CD4-positive, alpha-beta T cell (primary cell): Measurements from ENCODE around the gene PRKAR2B. TPM values are rescaled to one million over a fixed set of nuclear protein-coding genes. Genes with fewer than 3 reads are reported as not detected.

Source experiments
- ATAC-seq: fragments of 200-7000 bp; cut with Tn5 transposase; one replicate; pipeline ENCODE4 v1.10.0; 2022; ENCODE audit warnings: mild to moderate bottlenecking; ENCODE audit not compliant: poor library complexity
- CTCF ChIA-PET: fragments of 350-600 bp; sonication (Branson Sonifier 250); formaldehyde crosslinking; loops from one replicate; lab custom pipeline; 2021; ENCODE audit warnings: antibody characterized with exemption, inconsistent platforms; lab: Charles Lee
- POLR2A ChIA-PET: fragments of 350-600 bp; sonication (Branson Sonifier 250); formaldehyde crosslinking; loops from one replicate; lab custom pipeline; 2021; ENCODE audit warnings: antibody characterized with exemption, inconsistent platforms; lab: Charles Lee
- DNase-seq, 14 experiments: peaks; one replicate each; pipeline ENCODE4 v3.0.0-alpha.2; 2013 to 2020; ENCODE audit warnings: mixed read lengths in 2 of 14
- H3K27ac ChIP-seq, 2 donors: one replicate each; pipeline versions ENCODE4 v1.5.1 to v1.7.0; 2013; ENCODE audit warnings: low read length in 2 of 2, low read depth in 1 of 2, mild to moderate bottlenecking in 1 of 2
- H3K27me3 ChIP-seq, 2 experiments: 1 replicate in 1 of 2; 2 replicates in 1 of 2; pipeline versions ENCODE4 v1.6.1 to v1.7.0; 2013; ENCODE audit warnings: low read length in 2 of 2, control low read depth in 1 of 2, mild to moderate bottlenecking in 1 of 2, moderate library complexity in 1 of 2; ENCODE audit not compliant: insufficient read depth in 2 of 2, control insufficient read depth in 1 of 2
- H3K36me3 ChIP-seq: one replicate; pipeline ENCODE4 v1.6.1; 2013; ENCODE audit warnings: low read length, control low read depth; ENCODE audit not compliant: insufficient read depth
- H3K4me1 ChIP-seq: one replicate; pipeline ENCODE4 v1.6.1; 2013; ENCODE audit warnings: low read length, control low read depth; ENCODE audit not compliant: insufficient read depth
- H3K4me3 ChIP-seq: one replicate; pipeline ENCODE4 v1.5.1; 2013; ENCODE audit warnings: mild to moderate bottlenecking, low read length, moderate library complexity
- H3K9me3 ChIP-seq, 2 experiments: 1 replicate in 1 of 2; 2 replicates in 1 of 2; pipeline versions ENCODE4 v1.6.1 to v1.7.0; 2013; ENCODE audit warnings: low read length in 2 of 2, mild to moderate bottlenecking in 2 of 2, control low read depth in 1 of 2, moderate library complexity in 1 of 2; ENCODE audit not compliant: control insufficient read depth in 1 of 2, insufficient read depth in 1 of 2
- H3K27ac Mint-ChIP-seq: one replicate; pipeline ENCODE4 v1.8.0; 2020; ENCODE audit warnings: mixed read lengths
- H3K27me3 Mint-ChIP-seq: one replicate; pipeline ENCODE4 v1.8.0; 2021; ENCODE audit warnings: mixed read lengths
- H3K36me3 Mint-ChIP-seq: one replicate; pipeline ENCODE4 v1.8.0; 2021; ENCODE audit warnings: low read depth, mixed read lengths
- H3K4me1 Mint-ChIP-seq: one replicate; pipeline ENCODE4 v1.8.0; 2021; ENCODE audit warnings: low read depth, mixed read lengths
- H3K4me3 Mint-ChIP-seq: one replicate; pipeline ENCODE4 v1.8.0; 2020; ENCODE audit warnings: mild to moderate bottlenecking, mixed read lengths
- H3K9me3 Mint-ChIP-seq: one replicate; pipeline ENCODE4 v1.8.0; 2020; ENCODE audit warnings: mixed read lengths
- intact Hi-C, 2 experiments: fragments of 100-400 bp; cut with DNase I in 1 of 2; cut with micrococcal nuclease in 1 of 2; formaldehyde crosslinking; loops; one replicate each; pipeline versions ENCODE4 v1.15.1 to v1.9.0; 2023 to 2025; cut with DNase I, micrococcal nuclease
- total RNA-seq, 174 experiments: library from RNA in 2 of 174; stranded (reverse) in 2 of 174; gene quantifications; one replicate each; pipeline ENCODE4 v1.2.3 and lab custom pipeline; 2021 to 2026
- TF ChIP-seq, protein P1 (sequence below): fragments of 200-600 bp; IDR thresholded peaks from one replicate; pipeline ENCODE4 v1.8.0; 2022; ENCODE audit warnings: antibody characterized with exemption, mild to moderate bottlenecking

Gene PRKAR2B
- total RNA-seq, 2 experiments from 2014 or later: 0.41 to 0.42 TPM

DNA sequence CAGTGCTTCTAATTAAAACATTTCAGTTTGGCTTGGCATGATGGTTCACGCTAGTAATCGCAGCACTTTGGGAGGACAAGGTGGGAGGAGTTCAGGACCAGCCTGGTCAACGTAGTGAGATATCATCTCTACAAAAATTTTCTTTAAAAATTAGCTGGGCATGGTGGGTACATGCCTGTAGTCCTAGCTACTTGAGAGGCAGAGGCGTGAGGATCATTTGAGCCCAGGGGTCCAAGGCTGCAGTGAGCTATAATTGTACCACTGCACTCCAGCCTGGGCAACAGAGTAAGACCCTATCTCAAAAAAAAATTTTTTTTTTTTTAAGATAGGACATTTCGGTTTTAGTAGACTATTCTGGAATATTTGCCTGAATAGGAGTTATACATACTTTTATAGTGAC, 136.7 kb downstream of the PRKAR2B start:
- CTCF ChIA-PET: interaction anchor here (0.6 to 1.3 kb wide), 3 partner anchors 14 to 34 kb away, joined by 3 to 5 read pairs (median 4); no protein-coding TSS in a partner anchor
- Mint-ChIP-seq H3K9me3 (no peaks in the 10 kb centered on the region), H3K4me1 (peaks cover 62% of the 10 kb centered on the region), H3K4me3 (no peak overlapping the region), H3K27me3 (no peaks in the 10 kb centered on the region), H3K36me3 (peaks cover 86% of the 10 kb centered on the region), H3K27ac (no peak overlapping the region)
- Histone ChIP-seq H3K27me3 (no peaks in the 10 kb centered on the region), H3K27ac (no peak overlapping the region), H3K4me3 (no peak overlapping the region), H3K9me3 (no peaks in the 10 kb centered on the region), H3K4me1 (peaks cover 7% of the 10 kb centered on the region), H3K36me3 (peaks cover 75% of the 10 kb centered on the region)
- TF ChIP-seq, protein P1, sequence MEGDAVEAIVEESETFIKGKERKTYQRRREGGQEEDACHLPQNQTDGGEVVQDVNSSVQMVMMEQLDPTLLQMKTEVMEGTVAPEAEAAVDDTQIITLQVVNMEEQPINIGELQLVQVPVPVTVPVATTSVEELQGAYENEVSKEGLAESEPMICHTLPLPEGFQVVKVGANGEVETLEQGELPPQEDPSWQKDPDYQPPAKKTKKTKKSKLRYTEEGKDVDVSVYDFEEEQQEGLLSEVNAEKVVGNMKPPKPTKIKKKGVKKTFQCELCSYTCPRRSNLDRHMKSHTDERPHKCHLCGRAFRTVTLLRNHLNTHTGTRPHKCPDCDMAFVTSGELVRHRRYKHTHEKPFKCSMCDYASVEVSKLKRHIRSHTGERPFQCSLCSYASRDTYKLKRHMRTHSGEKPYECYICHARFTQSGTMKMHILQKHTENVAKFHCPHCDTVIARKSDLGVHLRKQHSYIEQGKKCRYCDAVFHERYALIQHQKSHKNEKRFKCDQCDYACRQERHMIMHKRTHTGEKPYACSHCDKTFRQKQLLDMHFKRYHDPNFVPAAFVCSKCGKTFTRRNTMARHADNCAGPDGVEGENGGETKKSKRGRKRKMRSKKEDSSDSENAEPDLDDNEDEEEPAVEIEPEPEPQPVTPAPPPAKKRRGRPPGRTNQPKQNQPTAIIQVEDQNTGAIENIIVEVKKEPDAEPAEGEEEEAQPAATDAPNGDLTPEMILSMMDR: no peak
- POLR2A ChIA-PET: interaction anchor here (0.9 to 7.8 kb wide), 2 partner anchors 13 to 406 kb away, joined by 3 to 82 read pairs; partner anchors contain the start of gene HBP1
- DNase-seq (no peak), ATAC-seq (no peak)
- intact Hi-C loops: no loop called here

DNA sequence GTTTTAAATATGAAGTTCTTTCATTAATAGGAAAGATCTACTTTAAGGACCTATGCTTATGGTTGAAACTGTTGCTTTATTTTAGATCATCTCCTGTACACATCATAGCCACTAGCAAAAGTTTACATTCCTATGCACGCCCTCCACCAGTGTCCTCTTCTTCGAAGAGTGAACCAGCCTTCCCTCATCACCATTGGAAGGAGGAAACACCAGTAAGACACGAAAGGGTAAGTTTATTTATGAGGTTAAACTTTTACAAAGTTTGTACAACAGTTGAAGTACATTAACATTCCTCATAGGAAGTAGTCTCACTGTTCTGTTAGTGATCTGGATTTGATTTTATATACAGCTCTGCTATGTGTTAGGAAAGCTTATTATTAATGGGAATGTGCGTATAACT, 141.2 kb downstream of the PRKAR2B start:
- no peak overlapping the region for H3K4me3 ChIP-seq
- ATAC-seq: no peak
- no peaks in the 10 kb centered on the region for H3K27me3 ChIP-seq
- H3K9me3 Mint-ChIP-seq: no peaks in the 10 kb centered on the region
- TF ChIP-seq, protein P1: no peak
- H3K36me3 Mint-ChIP-seq: peaks cover 96% of the 10 kb centered on the region
- ChIA-PET CTCF (no interaction called here), POLR2A (interaction anchor here (1.5 kb wide), 1 partner anchor 17 kb away, joined by 5 read pairs; the partner anchor contains the start of gene HBP1)
- H3K27ac ChIP-seq: no peak overlapping the region
- DNase-seq: no peak
- no peaks in the 10 kb centered on the region for H3K4me1 ChIP-seq
- peaks cover 93% of the 10 kb centered on the region for H3K36me3 ChIP-seq
- H3K27me3 Mint-ChIP-seq: no peaks in the 10 kb centered on the region
- no peak overlapping the region for H3K4me3 Mint-ChIP-seq
- intact Hi-C loops: no loop called here
- peak overlapping the region; percentile 3 for H3K27ac Mint-ChIP-seq
- no peaks in the 10 kb centered on the region for H3K9me3 ChIP-seq
- peaks cover 48% of the 10 kb centered on the region for H3K4me1 Mint-ChIP-seq

DNA sequence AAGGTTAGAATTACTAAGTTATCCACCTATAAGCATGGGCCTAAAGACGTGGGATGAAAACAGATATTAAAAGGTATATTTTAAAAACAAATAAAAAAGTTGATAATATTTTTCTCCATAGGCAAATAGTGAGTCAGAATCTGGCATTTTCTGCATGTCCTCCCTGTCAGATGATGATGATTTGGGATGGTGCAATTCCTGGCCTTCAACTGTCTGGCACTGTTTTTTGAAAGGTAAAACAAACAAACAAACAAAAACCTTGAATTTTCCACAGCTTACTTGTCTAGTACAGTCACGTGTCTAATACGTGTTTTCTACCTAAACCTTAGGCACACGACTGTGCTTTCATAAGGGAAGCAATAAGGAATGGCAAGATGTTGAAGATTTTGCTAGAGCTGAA, 141.7 kb downstream of the PRKAR2B start:
- DNase-seq (no peak), ATAC-seq (no peak)
- Mint-ChIP-seq H3K4me1 (peaks cover 43% of the 10 kb centered on the region), H3K27me3 (no peaks in the 10 kb centered on the region), H3K9me3 (no peaks in the 10 kb centered on the region), H3K36me3 (peaks cover 96% of the 10 kb centered on the region), H3K27ac (peak overlapping the region; percentile 69), H3K4me3 (no peak overlapping the region)
- TF ChIP-seq, protein P1: no peak
- Histone ChIP-seq H3K36me3 (peaks cover 93% of the 10 kb centered on the region), H3K4me1 (no peaks in the 10 kb centered on the region), H3K9me3 (no peaks in the 10 kb centered on the region), H3K4me3 (no peak overlapping the region), H3K27ac (no peak overlapping the region), H3K27me3 (no peaks in the 10 kb centered on the region)
- intact Hi-C loops: no loop called here
- ChIA-PET CTCF (no interaction called here), POLR2A (interaction anchor here (1.5 kb wide), 1 partner anchor 17 kb away, joined by 5 read pairs; the partner anchor contains the start of gene HBP1)
